Measurements from ENCODE around the gene VTA1.

DNA sequence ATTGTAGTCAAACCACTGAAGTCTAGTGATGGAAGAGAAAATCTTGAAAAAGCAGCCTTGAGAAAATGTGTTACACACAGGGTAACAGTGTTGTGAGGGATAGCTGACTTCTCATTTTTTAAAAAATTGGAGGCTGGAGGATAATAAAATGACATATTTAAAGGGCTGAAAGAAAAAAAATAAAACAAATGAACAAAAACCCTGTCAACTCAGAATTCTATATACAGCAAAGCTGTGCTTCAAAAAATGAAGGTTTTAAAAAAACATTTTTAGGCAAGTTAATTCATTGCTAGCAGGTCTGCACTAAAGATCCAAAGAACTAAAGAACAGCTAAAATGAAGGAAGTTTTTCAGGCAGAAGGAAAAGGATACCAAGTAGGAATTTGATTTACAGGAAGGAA, 31.1 kb downstream of the VTA1 start:
- TF ChIP-seq, protein P1, sequence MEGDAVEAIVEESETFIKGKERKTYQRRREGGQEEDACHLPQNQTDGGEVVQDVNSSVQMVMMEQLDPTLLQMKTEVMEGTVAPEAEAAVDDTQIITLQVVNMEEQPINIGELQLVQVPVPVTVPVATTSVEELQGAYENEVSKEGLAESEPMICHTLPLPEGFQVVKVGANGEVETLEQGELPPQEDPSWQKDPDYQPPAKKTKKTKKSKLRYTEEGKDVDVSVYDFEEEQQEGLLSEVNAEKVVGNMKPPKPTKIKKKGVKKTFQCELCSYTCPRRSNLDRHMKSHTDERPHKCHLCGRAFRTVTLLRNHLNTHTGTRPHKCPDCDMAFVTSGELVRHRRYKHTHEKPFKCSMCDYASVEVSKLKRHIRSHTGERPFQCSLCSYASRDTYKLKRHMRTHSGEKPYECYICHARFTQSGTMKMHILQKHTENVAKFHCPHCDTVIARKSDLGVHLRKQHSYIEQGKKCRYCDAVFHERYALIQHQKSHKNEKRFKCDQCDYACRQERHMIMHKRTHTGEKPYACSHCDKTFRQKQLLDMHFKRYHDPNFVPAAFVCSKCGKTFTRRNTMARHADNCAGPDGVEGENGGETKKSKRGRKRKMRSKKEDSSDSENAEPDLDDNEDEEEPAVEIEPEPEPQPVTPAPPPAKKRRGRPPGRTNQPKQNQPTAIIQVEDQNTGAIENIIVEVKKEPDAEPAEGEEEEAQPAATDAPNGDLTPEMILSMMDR (IDR thresholded peaks at IDR 0.05): no peak
- no peak for TF ChIP-seq POLR2A (IDR thresholded peaks at IDR 0.05)

Measured in esophagus squamous epithelium (tissue), 4 donors.